ENCODE data around the gene STOML1. TPM values are rescaled to one million over a fixed set of nuclear protein-coding genes. Genes with fewer than 3 reads are reported as not detected.

STOML1 gene
- polyA plus RNA-seq, 3 donors = 3.8 to 5.1 (median 4.7) TPM

GRCh38 chr15:73994912-73995622 is 3.0 kb upstream of the STOML1 start:
- H3K79me2 ChIP-seq (ENCODE audit: insufficient read depth, low read length) = peaks cover 68% of the 10 kb centered on the region
- Mint-ChIP-seq H3K9me3 (peaks cover 0 to 3% (median 0%) of the 10 kb centered on the region in 7 donors), H3K4me3 (peak overlapping the region; percentile 92 to 96), H3K4me1 (peaks cover 57% of the 10 kb centered on the region), H3K27ac (peak overlapping the region; percentile 91 to 96 (median 94)), H3K27me3 (ENCODE audit: low read depth in 3 of 3) (peaks cover 0 to 3% (median 0%) of the 10 kb centered on the region in 3 donors), H3K36me3 (peaks cover 15 to 22% of the 10 kb centered on the region in 2 donors)
- H3K27ac ChIP-seq (ENCODE audit: low read depth in 1 of 2, low read length in 2 of 2) = peak overlapping the region; percentile 76 to 94
- H3K36me3 ChIP-seq (replicated peaks in 1 of 2; ENCODE audit: control insufficient read depth in 1 of 2, insufficient read depth in 2 of 2, low read length in 2 of 2) = peaks cover 19 to 24% of the 10 kb centered on the region in 2 donors
- H3K4me3 ChIP-seq (replicated peaks in 1 of 3; ENCODE audit: low read depth in 2 of 3, low read length in 3 of 3) = peak overlapping the region; percentile 76 to 94 (median 90)
- H3K4me1 ChIP-seq (ENCODE audit: control insufficient read depth in 1 of 2, insufficient read depth in 2 of 2, low read length in 2 of 2) = peaks cover 45 to 65% of the 10 kb centered on the region in 2 donors
- H2AFZ ChIP-seq (ENCODE audit: insufficient read depth, low read depth, low read length, poor library complexity, severe bottlenecking) = peak overlapping the region; percentile 90
- WGBS (ENCODE audit: insufficient coverage) = under 1% methylated on average over 17 of the region's 18 CpGs
- H3K4me2 ChIP-seq (replicated peaks; ENCODE audit: extremely low read depth, low read length, poor library complexity, severe bottlenecking) = peak overlapping the region; percentile 98
- H3K9ac ChIP-seq (ENCODE audit: insufficient read depth, low read length, poor library complexity, severe bottlenecking) = peak overlapping the region; percentile 88
- intact Hi-C loops (cut with micrococcal nuclease) = loop anchor here in 1 of 2 donors (10.0 kb wide), 1 partner anchor 1450 kb away; no protein-coding TSS in a partner anchor
- no peak for TF ChIP-seq CTCF (IDR thresholded peaks at IDR 0.05)
- H3K27me3 ChIP-seq (ENCODE audit: control insufficient read depth in 2 of 2, insufficient read depth in 2 of 2, low read length in 2 of 2) = no peaks in the 10 kb centered on the region
- no peaks in the 10 kb centered on the region for H3K9me3 ChIP-seq (replicated peaks in 1 of 2; ENCODE audit: control insufficient read depth in 1 of 2, insufficient read depth in 1 of 2, low read length in 2 of 2)
- peak in 2 of 3 donors; percentile 14 to 30 for DNase-seq
- H4K20me1 ChIP-seq (ENCODE audit: insufficient read depth, low read length) = peaks cover 30% of the 10 kb centered on the region

- Mint-ChIP-seq H3K36me3 (peaks cover 13 to 19% of the 10 kb centered on the region in 2 donors), H3K4me3 (peak within 1 kb of the TSS; percentile 92 to 96), H3K9me3 (peaks cover 0 to 3% (median 0%) of the 10 kb centered on the region in 7 donors), H3K27ac (peak within 1 kb of the TSS; percentile 91 to 96 (median 94)), H3K4me1 (peaks cover 57% of the 10 kb centered on the region), H3K27me3 (ENCODE audit: low read depth in 3 of 3) (peaks cover 0 to 3% (median 0%) of the 10 kb centered on the region in 3 donors)
- Histone ChIP-seq H3K4me3 (replicated peaks in 1 of 3; ENCODE audit: low read depth in 2 of 3, low read length in 3 of 3) (peak within 1 kb of the TSS; percentile 76 to 94 (median 90)), H3K4me1 (ENCODE audit: control insufficient read depth in 1 of 2, insufficient read depth in 2 of 2, low read length in 2 of 2) (peaks cover 45 to 65% of the 10 kb centered on the region in 2 donors), H4K20me1 (ENCODE audit: insufficient read depth, low read length) (peaks cover 24% of the 10 kb centered on the region), H3K9me3 (replicated peaks in 1 of 2; ENCODE audit: control insufficient read depth in 1 of 2, insufficient read depth in 1 of 2, low read length in 2 of 2) (no peaks in the 10 kb centered on the region), H3K9ac (ENCODE audit: insufficient read depth, low read length, poor library complexity, severe bottlenecking) (peak within 1 kb of the TSS; percentile 88), H3K79me2 (ENCODE audit: insufficient read depth, low read length) (peaks cover 62% of the 10 kb centered on the region), H2AFZ (ENCODE audit: insufficient read depth, low read depth, low read length, poor library complexity, severe bottlenecking) (peak within 1 kb of the TSS; percentile 90), H3K27ac (ENCODE audit: low read depth in 1 of 2, low read length in 2 of 2) (peak within 1 kb of the TSS; percentile 76 to 94), H3K27me3 (ENCODE audit: control insufficient read depth in 2 of 2, insufficient read depth in 2 of 2, low read length in 2 of 2) (no peaks in the 10 kb centered on the region), H3K36me3 (replicated peaks in 1 of 2; ENCODE audit: control insufficient read depth in 1 of 2, insufficient read depth in 2 of 2, low read length in 2 of 2) (peaks cover 17 to 21% of the 10 kb centered on the region in 2 donors), H3K4me2 (replicated peaks; ENCODE audit: extremely low read depth, low read length, poor library complexity, severe bottlenecking) (peak within 1 kb of the TSS; percentile 98)
- WGBS (ENCODE audit: insufficient coverage) = under 1% methylated on average over 22 of the region's 27 CpGs
- intact Hi-C loops (cut with micrococcal nuclease) = loop anchor here in 1 of 2 donors (10.0 kb wide), 1 partner anchor 1450 kb away; no protein-coding TSS in a partner anchor
- no peak for TF ChIP-seq CTCF (IDR thresholded peaks at IDR 0.05)
- DNase-seq = peak; percentile 91 to 95 (median 93)
Observed at GRCh38 chr15:73994413-73994883, 2.4 kb upstream of the STOML1 start, which contains the start of gene PML. Gene PML, plus strand, starts transcription at chr15:73994716. Its CDS starts 97 bp downstream, at chr15:73994813.
